A549 (cell line): ENCODE measurements around the gene MAML3.

Experiments used
- POLR2AphosphoS2 ChIP-seq: conservative IDR thresholded peaks from 2 replicates; pipeline ENCODE4 v1.6.1; 2012; ENCODE audit warnings: low read length, improper control_type of control experiment, inconsistent platforms
- TF ChIP-seq, protein P1 (sequence below): IDR thresholded peaks from 2 replicates; pipeline ENCODE4 v1.6.1; 2012

- TF ChIP-seq, protein P1, sequence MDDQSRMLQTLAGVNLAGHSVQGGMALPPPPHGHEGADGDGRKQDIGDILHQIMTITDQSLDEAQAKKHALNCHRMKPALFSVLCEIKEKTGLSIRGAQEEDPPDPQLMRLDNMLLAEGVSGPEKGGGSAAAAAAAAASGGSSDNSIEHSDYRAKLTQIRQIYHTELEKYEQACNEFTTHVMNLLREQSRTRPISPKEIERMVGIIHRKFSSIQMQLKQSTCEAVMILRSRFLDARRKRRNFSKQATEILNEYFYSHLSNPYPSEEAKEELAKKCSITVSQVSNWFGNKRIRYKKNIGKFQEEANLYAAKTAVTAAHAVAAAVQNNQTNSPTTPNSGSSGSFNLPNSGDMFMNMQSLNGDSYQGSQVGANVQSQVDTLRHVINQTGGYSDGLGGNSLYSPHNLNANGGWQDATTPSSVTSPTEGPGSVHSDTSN: no peak
- no peak for TF ChIP-seq POLR2AphosphoS2
Measured at GRCh38 chr4:140115140-140115539, 38.8 kb downstream of the MAML3 start.
